GM18517 (cell line): ENCODE results near the gene ABCA4.

Experiments used
- ATAC-seq: cut with Tn5 transposase; IDR thresholded peaks from one replicate; pipeline ENCODE4 v1.9.1; 2021; ENCODE audit warnings: mild to moderate bottlenecking, moderate library complexity; ENCODE audit not compliant: unreplicated experiment

The ABCA4 gene

GRCh38 chr1:94124538-94124937, 3.6 kb upstream of the ABCA4 start:
- no peak for ATAC-seq

GRCh38 chr1:94122201-94122970, 1.4 kb upstream of the ABCA4 start:
- no peak for ATAC-seq

- no peak for ATAC-seq
These were observed 468 bp upstream of the ABCA4 start for GRCh38 chr1:94121411-94121821.

- no peak for ATAC-seq
These were observed 412 bp downstream of the ABCA4 start for GRCh38 chr1:94120570-94120901.

GRCh38 chr1:94119796-94120569, 965 bp downstream of the ABCA4 start:
- ATAC-seq: no peak

GRCh38 chr1:94119306-94119705, 1.6 kb downstream of the ABCA4 start:
- no peak for ATAC-seq

GRCh38 chr1:94118471-94118870, 2.5 kb downstream of the ABCA4 start:
- no peak for ATAC-seq

- no peak for ATAC-seq
These were observed 2.9 kb downstream of the ABCA4 start for GRCh38 chr1:94118013-94118412.

- no peak for ATAC-seq
These were observed 3.6 kb downstream of the ABCA4 start for GRCh38 chr1:94117259-94117851.

- ATAC-seq: no peak
These were observed 5.0 kb downstream of the ABCA4 start for GRCh38 chr1:94115900-94116436.

GRCh38 chr1:94115254-94115899, 5.6 kb downstream of the ABCA4 start:
- no peak for ATAC-seq

- no peak for ATAC-seq
These were observed 7.2 kb downstream of the ABCA4 start for GRCh38 chr1:94113589-94114226.

- no peak for ATAC-seq
These were observed 9.1 kb downstream of the ABCA4 start for GRCh38 chr1:94111879-94112278.

- ATAC-seq: no peak
These were observed 9.8 kb downstream of the ABCA4 start for GRCh38 chr1:94110946-94111740.

- ATAC-seq: no peak
These were observed 10.8 kb downstream of the ABCA4 start for GRCh38 chr1:94110021-94110761.

GRCh38 chr1:94109478-94109877, 11.5 kb downstream of the ABCA4 start:
- no peak for ATAC-seq

- no peak for ATAC-seq
These were observed 13.8 kb downstream of the ABCA4 start for GRCh38 chr1:94107141-94107540.

GRCh38 chr1:94106716-94107115, 14.2 kb downstream of the ABCA4 start:
- ATAC-seq: no peak

GRCh38 chr1:94105957-94106529, 14.9 kb downstream of the ABCA4 start:
- ATAC-seq: no peak
